CD4-positive, alpha-beta memory T cell (primary cell): ENCODE results near the gene CTNNBL1. TPM values are rescaled to one million over a fixed set of nuclear protein-coding genes. Genes with fewer than 3 reads are reported as not detected.
A peak's percentile ranks its signal among the peaks of the same experiment; 100 is the strongest.

Source experiments
- CTCF ChIA-PET: fragments of 350-600 bp; sonication (Branson Sonifier 250); formaldehyde crosslinking; loops from one replicate; lab custom pipeline; 2021; ENCODE audit warnings: inconsistent platforms; ENCODE audit not compliant: partially characterized antibody; lab: Charles Lee
- POLR2A ChIA-PET: fragments of 350-600 bp; sonication (Branson Sonifier 250); formaldehyde crosslinking; loops from one replicate; lab custom pipeline; 2021; ENCODE audit not compliant: partially characterized antibody; lab: Charles Lee
- DNase-seq, 5 donors: peaks; one replicate each; pipeline versions ENCODE4 v3.0.0 to v3.0.0-alpha.2; 2020 to 2022; ENCODE audit warnings: mixed read lengths in 1 of 5
- H3K27ac ChIP-seq: one replicate; pipeline ENCODE4 v1.7.0; 2013; ENCODE audit warnings: low read depth, low read length
- H3K27me3 ChIP-seq: 2 replicates; pipeline ENCODE4 v1.7.0; 2013; ENCODE audit warnings: mild to moderate bottlenecking, low read length, moderate library complexity; ENCODE audit not compliant: insufficient read depth
- H3K36me3 ChIP-seq: 2 replicates; pipeline ENCODE4 v1.7.0; 2013; ENCODE audit warnings: mild to moderate bottlenecking, low read length, moderate library complexity; ENCODE audit not compliant: insufficient read depth
- H3K4me1 ChIP-seq: 2 replicates; pipeline ENCODE4 v1.7.0; 2013; ENCODE audit warnings: mild to moderate bottlenecking, low read length, moderate library complexity; ENCODE audit not compliant: insufficient read depth
- H3K4me3 ChIP-seq, 2 donors: one replicate each; pipeline ENCODE4 v1.7.0; 2013; ENCODE audit warnings: low read length in 2 of 2, mild to moderate bottlenecking in 1 of 2
- H3K9me3 ChIP-seq, 2 donors: one replicate each; pipeline ENCODE4 v1.7.0; 2013; ENCODE audit warnings: low read length in 2 of 2, control low read depth in 1 of 2; ENCODE audit not compliant: control insufficient read depth in 1 of 2
- H3K27ac Mint-ChIP-seq, 7 donors: one replicate each; pipeline ENCODE4 v1.8.0; 2020 to 2021; ENCODE audit warnings: mixed read lengths in 7 of 7, mild to moderate bottlenecking in 6 of 7, inconsistent platforms in 3 of 7, moderate library complexity in 3 of 7
- H3K27me3 Mint-ChIP-seq, 2 donors: one replicate each; pipeline ENCODE4 v1.8.0; 2020 to 2021; ENCODE audit warnings: mixed read lengths in 2 of 2
- H3K36me3 Mint-ChIP-seq, 2 donors: one replicate each; pipeline ENCODE4 v1.8.0; 2020 to 2021; ENCODE audit warnings: mixed read lengths in 2 of 2, inconsistent platforms in 1 of 2, mild to moderate bottlenecking in 1 of 2
- H3K4me1 Mint-ChIP-seq, 4 donors: one replicate each; pipeline ENCODE4 v1.8.0; 2020 to 2021; ENCODE audit warnings: mixed read lengths in 4 of 4, mild to moderate bottlenecking in 1 of 4
- H3K4me3 Mint-ChIP-seq, 8 donors: one replicate each; pipeline ENCODE4 v1.8.0; 2020 to 2021; ENCODE audit warnings: mixed read lengths in 8 of 8, mild to moderate bottlenecking in 7 of 8, moderate library complexity in 6 of 8, inconsistent platforms in 3 of 8
- H3K9me3 Mint-ChIP-seq, 8 donors: one replicate each; pipeline ENCODE4 v1.8.0; 2020 to 2021; ENCODE audit warnings: mixed read lengths in 8 of 8, mild to moderate bottlenecking in 5 of 8, inconsistent platforms in 3 of 8, moderate library complexity in 1 of 8
- intact Hi-C: fragments of 100-400 bp; cut with micrococcal nuclease; formaldehyde crosslinking; loops from one replicate; pipeline ENCODE4 v1.15.1; 2023
- polyA plus RNA-seq, 2 donors: library from polyadenylated mRNA; unstranded; fragments of 300-500 nt; fragmentation: Illumina TruSeq; gene quantifications; one replicate each; pipeline ENCODE4 v1.2.3, GENCODE V29; 2021
- total RNA-seq, 2 experiments: library from RNA; stranded (reverse); gene quantifications; one replicate each; pipeline ENCODE4 v1.2.3, GENCODE V29; 2021

CTNNBL1 gene
- total and polyA plus RNA-seq, 4 experiments from 2014 or later: 41.5 to 104 (median 64.2) TPM

DNA sequence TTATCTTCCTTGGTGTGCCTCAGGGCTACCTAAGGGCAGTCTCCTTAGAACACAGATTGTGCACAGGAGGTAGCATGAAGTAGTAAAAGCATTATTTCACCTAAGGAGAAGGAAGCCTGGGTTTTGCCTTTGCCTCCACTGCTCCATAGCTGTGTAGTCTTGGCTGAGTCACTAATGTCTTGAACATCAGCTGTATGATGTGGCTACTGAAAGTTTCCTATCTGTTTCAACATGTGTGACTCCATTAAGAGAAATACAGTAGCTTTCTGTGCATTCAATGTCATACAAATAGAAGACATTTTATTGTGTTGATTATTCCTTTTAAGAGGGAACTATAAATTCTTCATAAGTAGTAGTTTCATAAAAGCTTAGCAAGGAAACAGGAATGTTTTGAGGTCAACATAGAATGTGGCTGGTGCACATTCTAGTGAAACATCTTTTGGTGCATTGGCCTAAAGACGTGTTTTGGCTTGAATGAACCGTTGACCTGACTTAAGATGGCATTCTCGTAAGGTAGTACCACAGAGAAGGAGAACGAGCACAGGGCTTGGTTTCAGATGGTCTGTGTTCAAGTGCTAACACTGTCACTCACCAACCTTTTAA, 70.6 kb downstream of the CTNNBL1 start:
- no peaks in the 10 kb centered on the region for H3K9me3 ChIP-seq
- H3K27ac Mint-ChIP-seq: no peak overlapping the region
- H3K4me3 ChIP-seq: no peak overlapping the region
- H3K4me3 Mint-ChIP-seq: no peak overlapping the region
- intact Hi-C loops: no loop called here
- H3K4me1 Mint-ChIP-seq: peaks cover 0 to 6% (median 2%) of the 10 kb centered on the region in 4 donors
- POLR2A ChIA-PET: no interaction called here
- no peaks in the 10 kb centered on the region for H3K9me3 Mint-ChIP-seq
- peaks cover 48 to 57% of the 10 kb centered on the region in 2 donors for H3K36me3 Mint-ChIP-seq
- CTCF ChIA-PET: no interaction called here
- H3K27ac ChIP-seq: no peak overlapping the region
- H3K27me3 Mint-ChIP-seq: no peaks in the 10 kb centered on the region
- DNase-seq: no peak
- H3K4me1 ChIP-seq: no peaks in the 10 kb centered on the region
- H3K36me3 ChIP-seq: no peaks in the 10 kb centered on the region
- no peaks in the 10 kb centered on the region for H3K27me3 ChIP-seq

DNA sequence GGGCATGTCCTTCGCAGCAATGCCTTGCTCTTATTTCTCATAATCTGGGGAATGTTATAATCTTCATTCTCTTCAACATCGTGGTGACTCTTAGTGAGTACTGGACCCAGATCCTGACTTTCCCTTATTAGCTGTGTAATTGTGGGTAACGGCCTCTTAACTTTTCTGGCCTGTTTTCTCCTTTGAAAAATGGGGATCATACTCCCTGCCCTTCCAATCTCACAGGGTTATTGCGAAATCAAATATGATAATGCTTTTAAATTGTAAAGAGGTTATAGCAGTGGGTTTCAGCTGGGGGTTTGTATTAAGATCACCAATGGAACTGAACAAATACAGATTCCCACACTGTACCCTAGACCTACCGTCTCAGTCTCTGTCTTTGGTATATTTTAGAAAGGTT, 77.1 kb downstream of the CTNNBL1 start:
- Mint-ChIP-seq H3K27me3 (no peaks in the 10 kb centered on the region), H3K4me1 (peaks cover 0 to 6% (median 4%) of the 10 kb centered on the region in 4 donors), H3K36me3 (peaks cover 44 to 59% of the 10 kb centered on the region in 2 donors), H3K4me3 (no peak overlapping the region), H3K27ac (no peak overlapping the region), H3K9me3 (no peaks in the 10 kb centered on the region)
- Histone ChIP-seq H3K9me3 (no peaks in the 10 kb centered on the region), H3K36me3 (no peaks in the 10 kb centered on the region), H3K27ac (no peak overlapping the region), H3K4me3 (no peak overlapping the region), H3K27me3 (no peaks in the 10 kb centered on the region), H3K4me1 (no peaks in the 10 kb centered on the region)
- intact Hi-C loops: no loop called here
- ChIA-PET POLR2A (no interaction called here), CTCF (no interaction called here)
- no peak for DNase-seq

DNA sequence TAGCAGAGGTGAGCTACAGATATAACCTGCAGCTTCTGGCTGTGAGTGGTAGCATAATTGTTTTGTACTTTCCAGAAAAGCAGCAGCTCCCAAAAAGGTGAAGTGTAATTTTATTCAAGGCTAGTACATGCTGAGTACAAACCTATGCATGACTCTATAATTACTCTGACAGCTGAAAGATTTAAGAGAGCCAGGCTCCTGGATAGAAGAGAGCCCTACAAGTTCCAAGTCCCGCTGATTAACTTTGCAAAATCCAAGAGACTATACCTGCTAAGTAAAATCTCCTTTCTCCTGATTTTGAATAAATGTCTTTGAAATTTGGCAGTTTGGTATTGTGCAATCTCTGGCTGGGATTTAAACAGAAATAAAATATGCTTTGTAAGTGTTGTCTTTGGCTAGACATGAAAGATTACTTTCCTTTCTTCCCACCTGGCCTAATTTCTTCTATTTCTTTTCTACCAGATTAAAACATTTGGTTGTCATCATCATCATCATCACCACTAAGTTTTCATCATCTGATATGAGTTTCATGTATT, 79.5 kb downstream of the CTNNBL1 start:
- H3K36me3 Mint-ChIP-seq: peaks cover 58 to 64% of the 10 kb centered on the region in 2 donors
- H3K9me3 Mint-ChIP-seq: no peaks in the 10 kb centered on the region
- intact Hi-C loops: no loop called here
- Histone ChIP-seq H3K9me3 (no peaks in the 10 kb centered on the region), H3K27me3 (no peaks in the 10 kb centered on the region), H3K36me3 (no peaks in the 10 kb centered on the region), H3K4me3 (no peak overlapping the region), H3K4me1 (no peaks in the 10 kb centered on the region), H3K27ac (no peak overlapping the region)
- no peak for DNase-seq
- no peak overlapping the region for H3K4me3 Mint-ChIP-seq
- peak overlapping the region in 1 of 7 donors; percentile 9 for H3K27ac Mint-ChIP-seq
- H3K27me3 Mint-ChIP-seq: no peaks in the 10 kb centered on the region
- peaks cover 0 to 4% (median 2%) of the 10 kb centered on the region in 4 donors for H3K4me1 Mint-ChIP-seq
- ChIA-PET CTCF (interaction anchor here (0.8 kb wide), 1 partner anchor 15 kb away, joined by 3 read pairs; no protein-coding TSS in a partner anchor), POLR2A (no interaction called here)

DNA sequence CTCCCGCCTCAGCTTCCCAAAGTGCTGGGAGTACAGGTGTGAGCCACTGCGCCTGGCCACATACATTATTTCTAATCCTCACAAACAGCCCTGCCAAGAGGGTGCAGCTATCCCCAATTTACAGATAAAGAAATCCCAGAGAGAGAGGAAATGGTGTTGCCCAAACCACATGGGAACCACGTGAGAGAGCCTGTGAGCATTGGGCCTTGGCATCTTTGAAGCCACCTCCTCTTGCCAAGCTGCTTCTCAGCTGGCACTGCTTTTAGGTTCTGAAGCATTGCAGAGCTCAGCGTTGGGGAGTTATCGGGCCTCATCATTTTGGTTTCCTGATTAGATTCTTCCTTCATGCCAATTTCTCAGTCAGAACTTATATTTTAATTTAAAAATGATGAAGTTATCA, 80.3 kb downstream of the CTNNBL1 start:
- H3K36me3 Mint-ChIP-seq: peaks cover 66 to 69% of the 10 kb centered on the region in 2 donors
- no peaks in the 10 kb centered on the region for H3K4me1 ChIP-seq
- no peaks in the 10 kb centered on the region for H3K36me3 ChIP-seq
- H3K27ac ChIP-seq: no peak overlapping the region
- DNase-seq: no peak
- H3K9me3 Mint-ChIP-seq: no peaks in the 10 kb centered on the region
- POLR2A ChIA-PET: no interaction called here
- CTCF ChIA-PET: no interaction called here
- no peaks in the 10 kb centered on the region for H3K9me3 ChIP-seq
- H3K4me3 ChIP-seq: no peak overlapping the region
- peaks cover 0 to 4% (median 2%) of the 10 kb centered on the region in 4 donors for H3K4me1 Mint-ChIP-seq
- no peaks in the 10 kb centered on the region for H3K27me3 ChIP-seq
- H3K27ac Mint-ChIP-seq: peak overlapping the region in 1 of 7 donors; percentile 17
- no peaks in the 10 kb centered on the region for H3K27me3 Mint-ChIP-seq
- H3K4me3 Mint-ChIP-seq: no peak overlapping the region
- intact Hi-C loops: no loop called here

DNA sequence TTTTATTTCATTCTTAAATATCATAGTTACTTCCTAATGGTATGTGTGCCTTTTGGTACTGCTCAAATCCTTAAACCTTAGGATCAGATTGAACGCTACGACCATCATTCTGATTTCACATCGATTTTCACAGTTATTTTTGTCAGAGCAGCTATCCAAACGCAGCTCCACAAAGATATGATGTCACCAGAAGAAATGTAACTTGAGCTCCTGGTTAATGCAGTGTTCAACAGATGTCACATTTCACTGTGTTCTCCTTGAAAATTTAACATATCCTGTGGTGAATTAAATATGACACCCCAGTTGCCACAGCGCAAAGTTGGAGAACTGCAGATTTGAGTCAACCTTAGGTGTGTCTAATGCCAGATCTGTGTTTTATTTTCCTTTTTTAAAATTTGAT, 81.4 kb downstream of the CTNNBL1 start:
- Histone ChIP-seq H3K27ac (no peak overlapping the region), H3K4me1 (no peaks in the 10 kb centered on the region), H3K36me3 (no peaks in the 10 kb centered on the region), H3K27me3 (no peaks in the 10 kb centered on the region), H3K9me3 (no peaks in the 10 kb centered on the region), H3K4me3 (no peak overlapping the region)
- CTCF ChIA-PET: no interaction called here
- no peak overlapping the region for H3K27ac Mint-ChIP-seq
- H3K9me3 Mint-ChIP-seq: no peaks in the 10 kb centered on the region
- H3K27me3 Mint-ChIP-seq: no peaks in the 10 kb centered on the region
- POLR2A ChIA-PET: no interaction called here
- H3K4me1 Mint-ChIP-seq: peaks cover 0 to 4% (median 4%) of the 10 kb centered on the region in 4 donors
- DNase-seq: no peak
- H3K36me3 Mint-ChIP-seq: peaks cover 67 to 69% of the 10 kb centered on the region in 2 donors
- intact Hi-C loops: no loop called here
- no peak overlapping the region for H3K4me3 Mint-ChIP-seq

DNA sequence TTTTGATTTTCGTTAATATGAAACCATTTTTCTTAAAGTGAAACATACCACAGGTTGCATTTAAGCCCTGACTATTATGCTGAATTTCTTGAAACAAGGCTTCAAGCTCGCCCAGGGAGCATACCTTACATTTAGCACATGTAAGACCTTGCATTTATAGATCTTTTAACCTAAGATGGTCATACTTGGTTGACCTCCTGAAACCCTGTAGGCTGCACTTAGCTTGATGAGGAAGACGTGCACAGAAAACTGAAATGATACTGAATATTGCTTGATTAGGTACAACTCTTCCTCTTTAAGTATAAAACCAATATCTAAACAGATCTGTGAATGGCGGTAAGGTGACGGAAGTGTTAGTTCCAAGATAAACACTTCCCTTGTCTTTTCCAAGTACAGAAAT, 82.2 kb downstream of the CTNNBL1 start:
- Mint-ChIP-seq H3K36me3 (peaks cover 64% of the 10 kb centered on the region in 2 donors), H3K27ac (no peak overlapping the region), H3K27me3 (no peaks in the 10 kb centered on the region), H3K4me3 (no peak overlapping the region), H3K9me3 (no peaks in the 10 kb centered on the region), H3K4me1 (peaks cover 0 to 4% (median 4%) of the 10 kb centered on the region in 4 donors)
- Histone ChIP-seq H3K27ac (no peak overlapping the region), H3K9me3 (no peaks in the 10 kb centered on the region), H3K4me3 (no peak overlapping the region), H3K27me3 (no peaks in the 10 kb centered on the region), H3K4me1 (no peaks in the 10 kb centered on the region), H3K36me3 (no peaks in the 10 kb centered on the region)
- intact Hi-C loops: no loop called here
- DNase-seq: no peak
- CTCF ChIA-PET: no interaction called here
- POLR2A ChIA-PET: no interaction called here

DNA sequence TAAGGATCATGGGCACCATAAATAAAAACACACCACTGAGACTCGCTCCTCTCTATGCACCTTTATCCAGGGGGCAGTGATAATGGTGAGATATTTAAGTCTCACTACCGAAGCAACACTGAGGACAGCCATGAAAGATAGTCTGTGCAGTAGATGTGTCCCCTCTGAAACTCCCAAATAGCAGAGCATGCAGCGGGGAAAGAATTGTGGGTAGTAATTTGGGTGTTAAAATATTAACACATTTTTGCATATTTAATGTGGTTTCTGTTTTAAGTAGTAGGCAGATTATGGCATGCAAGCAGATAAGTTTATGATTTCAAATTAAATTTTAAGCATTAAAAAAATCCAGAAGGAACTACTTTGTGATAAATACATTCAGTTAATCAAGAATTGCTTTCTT, 82.7 kb downstream of the CTNNBL1 start:
- H3K4me1 ChIP-seq: no peaks in the 10 kb centered on the region
- H3K27ac Mint-ChIP-seq: no peak overlapping the region
- H3K27ac ChIP-seq: no peak overlapping the region
- H3K27me3 ChIP-seq: no peaks in the 10 kb centered on the region
- H3K4me1 Mint-ChIP-seq: peaks cover 0 to 4% (median 3%) of the 10 kb centered on the region in 4 donors
- H3K9me3 Mint-ChIP-seq: no peaks in the 10 kb centered on the region
- H3K4me3 ChIP-seq: no peak overlapping the region
- intact Hi-C loops: no loop called here
- CTCF ChIA-PET: no interaction called here
- H3K36me3 Mint-ChIP-seq: peaks cover 63% of the 10 kb centered on the region in 2 donors
- no peak for DNase-seq
- H3K4me3 Mint-ChIP-seq: no peak overlapping the region
- no peaks in the 10 kb centered on the region for H3K27me3 Mint-ChIP-seq
- H3K9me3 ChIP-seq: no peaks in the 10 kb centered on the region
- POLR2A ChIA-PET: no interaction called here
- no peaks in the 10 kb centered on the region for H3K36me3 ChIP-seq
